CD4-positive, alpha-beta T cell treated with Interleukin-6 at 100 ng/mL for 8 hours (primary cell): ENCODE data around the gene PPP1R13B.
"Not testable (repeated sequence)": the region's sequence is repeated elsewhere in the genome, so short reads cannot be mapped to it uniquely, and the experiment has no call there.

Source experiments
- DNase-seq: peaks from one replicate; pipeline ENCODE4 v3.0.0-alpha.2; 2020; ENCODE audit warnings: mixed read lengths, low spot score

PPP1R13B gene

DNA sequence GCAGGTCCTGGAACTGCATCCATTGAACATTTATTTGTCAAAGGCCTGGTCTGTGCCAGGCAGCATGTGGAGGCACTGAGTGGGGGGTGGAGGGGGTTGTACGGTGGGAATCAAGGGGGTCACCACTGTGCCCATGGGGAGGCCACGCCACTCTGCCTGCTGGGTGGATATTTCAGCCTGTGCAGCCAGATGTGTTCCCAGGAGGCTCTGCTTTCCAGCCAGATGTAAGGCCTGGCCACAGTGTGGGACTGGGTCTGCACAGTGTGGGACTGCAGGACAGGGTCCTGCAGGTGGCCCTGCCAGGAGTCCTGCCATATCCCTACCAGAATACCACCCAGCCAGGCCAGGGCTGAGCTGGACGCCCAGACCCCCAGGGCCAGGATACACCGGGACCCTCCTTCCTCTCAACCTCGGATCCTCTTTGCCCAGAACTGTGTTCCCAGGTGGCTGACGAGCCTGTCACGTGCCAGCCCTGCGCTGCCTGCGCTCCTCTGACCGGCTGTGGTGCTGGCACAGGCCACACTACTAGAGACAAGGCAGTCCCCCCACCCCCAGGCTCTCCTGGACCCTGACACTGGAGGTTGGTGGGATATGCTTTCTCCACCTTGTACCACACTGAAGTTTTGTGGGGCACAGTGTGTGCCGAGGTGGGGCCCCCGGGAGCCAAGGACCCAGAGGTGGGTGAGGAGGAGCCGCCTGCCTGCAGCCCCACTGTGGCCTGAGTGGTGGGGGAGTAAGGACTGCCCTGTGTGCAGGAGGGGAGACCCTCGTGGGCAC lies 149.6 kb downstream of the PPP1R13B start:
- DNase-seq, result no peak

DNA sequence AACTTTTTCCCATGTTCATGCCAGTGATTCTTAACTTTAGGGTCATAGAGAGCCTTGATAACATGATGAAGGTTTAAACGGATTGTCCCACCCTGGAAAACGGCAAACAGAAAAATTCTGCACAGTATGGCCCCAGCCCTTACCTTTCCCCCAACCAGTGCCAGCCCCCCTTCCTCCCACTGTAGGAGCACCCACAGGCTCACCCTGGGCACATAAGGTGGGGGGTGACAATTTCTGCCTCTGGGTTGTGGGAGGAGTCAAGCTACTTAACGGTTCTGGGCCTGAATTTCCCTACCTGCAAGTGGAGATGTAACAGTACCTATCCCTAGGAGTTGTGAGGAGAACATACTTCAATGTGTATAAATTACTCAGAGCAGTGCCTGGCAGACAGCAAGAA lies 150.2 kb downstream of the PPP1R13B start:
- no peak for DNase-seq

DNA sequence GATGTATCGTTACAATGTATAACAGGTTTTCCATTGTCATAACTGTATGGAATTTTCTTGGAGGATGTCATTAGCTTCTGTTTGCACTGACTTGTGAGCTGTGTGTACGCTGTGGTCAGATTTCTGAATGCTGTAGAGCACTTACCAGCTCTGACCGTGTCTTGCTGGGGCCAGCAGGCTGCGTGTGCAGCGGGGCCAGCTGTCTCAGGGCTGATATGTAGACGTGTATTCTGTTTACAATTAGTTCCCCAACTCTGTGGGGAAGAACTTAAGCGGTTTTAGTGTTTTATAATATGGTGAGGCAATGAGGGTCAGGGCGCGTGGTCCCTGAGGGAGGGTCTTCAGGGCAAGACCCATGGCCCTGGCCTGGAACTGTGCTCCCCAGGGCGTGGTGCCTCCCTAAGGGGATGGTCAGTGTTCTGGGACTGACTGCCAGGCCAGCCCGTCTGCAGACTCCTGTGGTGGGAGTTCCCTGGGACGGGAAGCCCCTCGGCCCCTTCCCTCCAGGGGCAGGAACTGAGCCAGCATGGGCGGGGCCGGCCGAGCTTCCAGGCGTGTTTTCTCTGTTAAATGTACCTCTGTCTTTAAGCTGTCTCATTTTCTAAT lies 150.8 kb downstream of the PPP1R13B start:
- no peak for DNase-seq

DNA sequence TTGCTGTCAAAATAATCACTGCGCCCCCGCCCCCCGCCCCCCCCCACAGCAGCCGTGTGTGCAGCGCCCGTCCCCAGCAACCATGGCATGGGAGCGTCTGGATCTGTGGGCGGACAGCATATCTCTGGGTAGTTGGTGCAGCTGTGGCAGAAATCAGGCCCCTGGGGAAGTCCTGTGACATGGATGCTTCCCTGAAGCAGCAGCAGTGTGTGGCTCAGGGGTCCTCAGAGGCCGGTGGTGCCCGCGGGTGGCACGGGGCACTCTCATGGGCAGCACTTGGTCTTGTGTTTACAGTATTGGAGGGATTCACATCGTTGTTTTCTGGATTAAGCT lies 151.3 kb downstream of the PPP1R13B start:
- DNase-seq, result no peak

DNA sequence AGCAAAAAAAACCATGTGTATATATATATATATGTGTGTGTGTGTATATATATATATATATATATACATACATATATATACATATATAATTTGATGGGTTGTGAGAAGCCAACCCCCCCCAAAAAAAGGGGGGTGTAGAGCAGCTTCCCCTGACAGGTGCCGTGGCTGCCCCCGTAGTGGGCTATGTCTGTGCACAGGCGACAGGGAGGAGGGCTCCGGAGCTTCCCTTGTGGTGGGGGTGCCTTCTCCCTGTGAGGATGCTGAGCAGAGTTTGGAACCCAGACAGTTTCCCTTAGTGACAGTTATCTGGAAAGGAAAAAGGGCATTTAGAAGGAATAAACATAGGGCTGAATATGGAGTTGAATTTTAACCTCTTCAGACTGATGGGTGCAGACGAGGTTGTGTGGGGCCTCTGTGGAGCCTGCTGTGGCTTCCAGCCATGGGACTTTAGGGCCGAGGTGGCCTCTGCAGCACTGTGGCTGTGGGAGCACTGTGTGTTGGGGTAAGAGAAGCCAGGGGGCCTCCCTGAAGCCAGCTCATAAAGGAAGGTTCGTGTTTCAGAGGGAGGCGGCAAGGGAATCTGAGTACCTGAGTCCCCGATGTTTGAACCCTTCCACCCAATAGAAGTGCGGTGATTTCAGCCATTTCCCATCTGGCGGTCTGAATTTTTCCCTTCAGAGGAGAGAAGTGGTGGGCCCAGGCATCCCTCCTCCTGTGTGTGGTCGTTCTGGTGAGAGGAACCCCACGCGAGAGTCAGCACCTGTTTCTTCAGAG lies 151.9 kb downstream of the PPP1R13B start:
- DNase-seq, result no peak

DNA sequence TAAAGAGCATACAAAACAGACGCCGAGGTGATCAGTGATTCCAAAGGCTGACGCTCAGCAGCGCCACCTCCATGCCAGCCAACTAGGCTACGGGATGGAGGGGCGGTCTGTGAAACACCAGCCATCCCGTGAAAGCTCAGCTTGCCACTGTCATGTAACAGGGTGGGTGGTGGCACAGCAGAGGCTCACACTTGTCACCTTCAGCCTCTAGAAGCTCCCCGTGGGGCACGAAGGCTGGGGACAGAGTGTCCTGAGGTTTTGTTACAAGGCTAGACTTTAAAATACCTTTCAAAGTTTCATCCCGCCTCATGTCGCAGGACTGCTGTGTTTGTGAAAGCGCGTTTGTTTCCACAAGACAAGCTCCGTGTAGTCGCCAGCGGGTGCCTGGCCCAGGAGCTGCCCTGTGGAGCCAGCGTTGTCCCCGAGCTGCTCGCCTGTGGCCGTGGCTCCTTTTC lies 152.8 kb downstream of the PPP1R13B start:
- DNase-seq, result no peak

DNA sequence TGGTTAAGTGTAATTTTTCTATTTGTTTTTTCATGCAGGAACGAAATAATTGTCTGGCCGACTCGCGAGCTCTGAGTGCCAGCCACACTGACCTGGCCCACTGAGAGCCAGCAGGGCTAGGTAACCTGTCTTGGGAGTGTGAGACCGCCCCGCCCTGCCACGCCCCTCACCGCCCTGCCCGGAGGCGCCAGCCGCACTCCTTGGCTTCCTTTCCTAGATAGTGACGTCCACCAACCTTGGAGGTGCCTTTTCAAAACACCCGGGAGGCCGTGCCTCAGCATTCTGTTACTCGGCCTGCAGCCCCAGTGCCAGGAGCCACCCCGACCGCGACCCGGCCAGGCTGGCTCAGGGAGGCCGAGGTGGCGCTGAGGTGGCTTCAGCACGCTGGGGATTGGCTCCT lies 153.9 kb downstream of the PPP1R13B start:
- no peak for DNase-seq

DNA sequence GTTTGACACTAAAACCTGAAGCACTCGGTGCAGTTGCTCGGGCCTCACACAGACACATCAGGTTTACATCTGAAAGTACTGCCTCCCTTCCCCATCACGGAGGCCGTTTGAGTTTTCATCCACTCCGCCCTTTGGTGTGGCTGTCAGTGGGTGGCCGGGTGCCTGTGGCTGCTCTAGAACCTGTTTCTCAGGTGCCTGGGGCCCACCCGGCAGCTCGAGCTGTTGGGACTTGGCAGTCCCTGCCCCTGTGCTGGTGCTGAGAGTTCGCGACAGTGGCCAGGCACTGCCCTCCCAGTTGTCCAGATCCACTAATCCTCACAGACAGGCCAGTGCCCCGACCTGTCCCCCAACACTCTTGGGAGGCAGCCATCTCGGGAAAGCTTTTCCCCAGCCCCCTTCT lies 154.5 kb downstream of the PPP1R13B start:
- DNase-seq, result no peak

DNA sequence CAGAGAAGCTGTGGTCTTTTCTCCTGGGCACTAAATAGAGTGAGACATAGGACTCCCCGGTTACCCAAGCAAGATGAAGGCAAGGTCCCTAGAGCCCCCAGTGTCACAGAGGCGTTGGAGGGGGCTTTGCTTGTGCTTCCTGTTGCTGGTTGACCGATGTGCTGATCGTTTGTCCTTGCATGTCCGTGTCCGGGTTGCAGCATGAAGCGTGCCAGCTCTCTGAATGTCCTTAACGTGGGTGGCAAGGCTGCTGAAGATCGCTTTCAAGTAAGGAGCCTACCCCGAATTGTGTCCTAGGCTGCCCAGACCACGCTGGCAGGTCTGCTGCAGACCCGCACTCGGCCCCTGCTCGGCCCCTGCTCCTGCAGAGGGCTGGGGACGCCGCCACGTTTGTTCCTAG lies 155.2 kb downstream of the PPP1R13B start:
- no peak for DNase-seq

DNA sequence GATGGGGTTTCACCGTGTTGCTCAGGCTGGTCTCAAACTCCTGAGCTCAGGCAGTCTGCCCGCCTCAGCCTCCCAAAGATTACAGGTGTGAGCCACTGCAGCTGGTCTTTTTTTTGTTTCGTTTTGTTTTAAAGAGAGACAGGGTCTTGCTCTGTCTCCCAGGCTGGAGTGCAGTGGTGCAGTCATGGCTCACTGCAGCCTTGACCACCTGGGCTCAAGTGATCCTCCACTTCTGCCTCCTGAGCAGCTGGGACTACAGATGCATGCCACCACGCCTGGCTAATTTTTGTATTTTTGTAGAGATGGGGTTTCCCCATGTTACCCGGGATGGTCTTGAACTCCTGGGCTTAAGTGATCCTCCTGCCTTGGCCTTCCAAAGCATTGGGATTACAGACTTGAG lies 155.7 kb downstream of the PPP1R13B start:
- DNase-seq, result not testable (repeated sequence)

DNA sequence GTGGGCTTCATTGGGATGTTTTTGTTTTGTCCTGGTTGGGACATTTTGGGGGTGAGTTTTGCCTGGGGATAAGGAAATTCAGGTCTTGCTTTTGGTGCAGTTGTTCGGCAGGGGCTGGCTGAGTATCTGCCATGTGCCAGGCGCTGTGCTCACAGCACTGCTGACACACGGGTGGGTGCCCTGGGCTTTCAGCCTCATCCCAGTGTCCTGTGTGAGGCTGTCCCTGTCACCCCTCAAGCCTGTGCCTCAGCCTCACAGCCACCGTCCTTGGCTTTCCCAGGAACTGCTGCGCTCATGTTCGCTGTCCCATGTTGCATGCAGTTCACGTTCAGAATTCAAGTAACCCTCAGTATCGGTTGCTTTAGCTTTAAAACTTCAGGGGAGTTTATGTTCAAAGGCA lies 157.0 kb downstream of the PPP1R13B start:
- DNase-seq, result no peak

DNA sequence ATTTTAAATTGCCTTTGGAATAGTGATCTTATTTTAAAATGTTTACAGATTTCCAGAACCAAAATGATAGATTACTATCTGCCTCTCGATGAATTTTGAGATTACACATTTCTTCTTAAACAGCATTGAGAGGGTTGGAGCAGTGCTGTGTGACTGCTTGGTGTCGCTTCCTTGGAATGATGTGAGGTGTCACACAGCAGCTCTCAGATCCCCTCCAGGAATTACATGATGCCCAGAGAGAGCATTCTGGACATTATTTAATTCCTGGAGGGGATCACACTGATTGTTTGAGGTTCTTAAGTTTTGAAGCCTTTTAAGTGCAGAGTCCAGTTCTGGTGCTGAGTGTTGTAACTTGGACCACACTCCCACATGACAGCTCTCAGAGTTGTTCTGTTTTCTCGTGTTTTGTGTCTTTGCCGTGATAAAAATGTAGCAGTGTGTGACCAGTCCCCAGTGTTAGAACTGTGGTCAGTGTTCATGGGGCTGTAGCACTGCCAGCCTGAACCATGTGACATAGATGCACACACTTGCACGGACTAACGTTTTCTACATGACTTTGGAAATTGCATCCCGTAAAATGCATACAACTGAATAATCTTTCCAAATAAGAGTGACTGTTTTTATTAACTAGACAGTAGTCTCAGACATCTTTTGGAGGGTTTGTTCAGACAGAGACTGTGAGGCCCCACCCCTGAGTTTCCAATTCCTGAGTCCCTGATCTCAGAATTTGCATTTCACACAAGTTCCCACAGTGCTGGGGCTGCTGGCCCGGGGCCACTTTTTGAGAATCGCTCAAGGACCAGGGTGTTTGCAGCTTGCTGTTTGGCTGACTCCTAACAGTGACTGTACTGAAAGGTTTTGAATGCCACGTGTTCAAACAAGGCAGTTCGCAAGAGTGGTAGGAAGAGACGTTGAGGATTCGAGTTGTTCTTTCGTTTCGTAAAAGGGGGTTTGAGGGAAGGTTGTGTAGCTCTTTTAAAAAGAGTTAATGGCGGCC lies 158.2 kb downstream of the PPP1R13B start:
- DNase-seq, result no peak

DNA sequence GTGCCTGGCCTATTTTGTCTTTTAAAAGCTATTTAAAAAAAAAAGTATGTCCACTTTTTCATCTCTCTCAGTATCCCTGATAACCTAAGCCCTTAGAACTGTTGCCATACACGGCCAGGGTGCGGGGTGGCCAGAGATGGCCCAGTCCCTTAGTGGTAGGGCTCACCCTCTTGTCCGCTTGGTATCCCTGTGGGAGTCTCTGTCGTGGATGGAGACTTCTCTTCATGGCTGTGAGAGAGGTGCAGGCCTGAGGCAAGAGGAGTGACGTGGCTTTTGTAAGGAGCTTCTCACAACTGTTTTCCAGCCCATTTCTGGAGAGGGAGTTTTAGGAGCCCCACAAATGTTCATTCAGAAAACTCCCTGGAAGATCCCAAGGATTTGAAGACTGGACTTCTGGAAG lies 158.9 kb downstream of the PPP1R13B start:
- DNase-seq, result no peak

DNA sequence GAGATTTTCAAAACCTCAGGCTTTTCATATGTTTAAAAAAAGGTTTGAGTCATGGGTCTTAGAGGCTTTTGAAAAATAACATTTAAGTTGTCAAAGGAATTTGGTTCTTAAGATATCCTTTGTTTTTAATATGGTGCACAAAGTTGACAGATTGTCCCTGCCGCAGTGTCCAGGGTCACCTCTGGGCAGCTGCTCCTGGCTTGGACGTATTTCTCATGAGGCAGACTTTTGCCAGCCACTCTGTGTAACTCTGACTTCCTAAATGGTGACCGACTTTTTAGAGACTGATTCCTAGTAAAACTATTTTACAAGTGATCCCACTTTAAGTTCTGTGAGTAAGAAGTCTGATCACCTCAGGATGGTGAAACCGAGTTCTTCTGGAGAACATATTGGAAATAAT lies 159.7 kb downstream of the PPP1R13B start:
- no peak for DNase-seq

DNA sequence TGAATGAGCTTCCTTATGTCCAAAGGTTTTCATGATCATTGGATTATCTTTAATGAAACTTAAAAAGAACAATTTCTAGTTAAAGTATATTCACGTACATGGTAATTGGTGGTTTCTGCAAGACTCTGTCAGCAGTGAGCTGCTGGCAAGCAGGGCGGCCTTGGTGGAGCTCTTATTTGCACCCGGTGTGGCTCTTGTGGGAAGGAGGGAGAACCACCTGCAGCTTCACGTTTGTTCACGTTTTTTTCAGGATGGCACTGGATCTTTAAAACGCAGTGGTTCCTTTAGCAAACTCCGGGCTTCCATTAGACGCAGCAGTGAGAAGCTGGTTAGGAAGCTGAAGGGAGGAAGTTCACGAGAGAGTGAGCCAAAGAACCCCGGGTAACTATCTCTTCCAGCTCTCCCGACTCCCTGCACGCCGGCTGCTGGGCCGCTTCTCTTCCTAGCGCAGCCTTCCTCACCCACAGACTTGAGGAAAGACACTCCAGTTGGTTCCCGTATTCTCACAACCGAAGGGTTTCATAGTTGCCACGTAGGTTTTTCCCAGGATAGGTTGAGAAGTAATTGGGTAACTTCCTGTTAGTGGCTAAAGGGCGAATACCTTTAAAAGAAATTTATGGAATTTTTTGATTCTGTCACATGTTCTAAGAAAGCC lies 160.4 kb downstream of the PPP1R13B start:
- DNase-seq, result no peak

DNA sequence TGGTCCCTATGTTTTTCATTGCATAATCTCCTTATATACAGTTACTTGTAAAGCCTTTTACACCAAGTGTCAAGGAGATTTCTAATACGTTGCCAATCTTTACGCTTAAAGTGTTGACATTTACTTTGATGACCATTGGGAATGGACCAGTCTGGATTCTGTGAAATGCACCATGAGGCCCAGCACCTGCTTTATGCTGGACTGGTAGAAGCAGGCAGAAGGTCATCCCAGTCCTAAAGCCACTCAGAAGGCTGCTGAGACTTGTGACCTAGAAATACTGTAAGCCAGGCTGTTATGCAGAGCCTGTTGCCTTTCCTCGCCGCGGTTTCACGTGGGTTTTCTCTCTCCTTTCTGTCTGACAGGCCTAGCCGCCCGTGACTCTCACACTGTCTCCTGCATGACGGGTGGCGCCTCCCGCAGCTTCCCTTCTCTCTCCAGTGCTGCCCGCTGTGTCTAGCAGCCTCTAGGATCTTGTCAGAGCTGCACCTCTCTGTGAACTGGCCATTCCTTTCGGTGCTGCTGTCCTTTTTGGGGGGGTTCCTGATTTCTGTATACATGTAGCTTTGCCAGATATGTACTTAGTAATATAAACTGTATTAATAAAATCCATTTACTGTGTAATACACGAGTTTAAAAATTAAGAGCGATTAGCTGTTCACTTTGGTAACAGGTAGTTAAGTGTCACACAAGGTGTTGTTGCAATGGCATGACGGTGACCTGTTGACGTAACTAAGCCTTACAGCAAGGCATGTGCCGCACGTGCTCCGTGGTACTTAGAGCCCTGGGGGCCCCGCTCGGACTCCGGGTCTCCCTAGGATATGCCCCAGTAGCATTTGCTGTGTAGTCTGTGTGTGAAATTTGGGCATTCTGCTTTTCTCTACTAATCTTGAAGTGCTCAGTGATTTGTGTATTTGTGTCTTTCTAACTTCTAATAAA lies 161.8 kb downstream of the PPP1R13B start:
- DNase-seq, result no peak

DNA sequence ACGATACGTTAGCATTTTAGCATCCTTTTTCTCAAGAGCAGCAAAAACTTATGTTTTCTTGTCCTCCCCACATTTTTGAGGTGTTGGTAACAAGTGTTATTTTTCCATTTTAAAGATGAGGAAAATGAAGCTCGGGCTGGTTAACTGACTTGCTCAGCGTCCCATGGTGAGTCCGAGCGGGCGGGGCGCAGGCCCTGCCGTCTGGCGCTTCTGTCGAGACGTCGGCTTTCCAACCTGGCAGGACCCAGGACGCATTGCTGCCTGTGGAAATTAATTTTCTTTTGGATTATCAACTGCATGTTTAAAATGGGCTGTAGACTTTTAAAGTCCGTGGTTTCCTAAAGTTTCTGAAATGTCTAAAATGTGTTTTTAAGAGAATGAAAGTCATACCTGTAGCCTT lies 162.5 kb downstream of the PPP1R13B start:
- DNase-seq, result no peak

DNA sequence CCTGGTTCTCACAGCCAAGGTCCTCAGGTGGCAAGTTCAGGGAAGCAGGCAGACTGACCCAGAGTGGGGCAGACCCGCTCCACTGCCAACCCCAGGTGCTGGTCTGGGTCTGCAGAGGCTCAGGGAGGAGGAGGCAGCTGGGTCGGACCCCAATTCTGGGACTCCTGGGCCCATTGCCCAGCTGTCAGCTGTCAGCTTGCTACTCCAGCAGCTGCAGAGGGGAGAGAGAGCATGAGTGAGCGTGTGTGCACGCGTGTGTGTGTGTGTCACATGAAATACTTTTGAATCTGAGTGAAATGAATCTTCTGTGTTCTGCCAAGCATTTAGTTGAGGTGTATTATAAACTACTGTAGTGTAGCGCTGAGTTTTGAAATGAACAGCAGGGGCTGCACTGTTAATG lies 162.9 kb downstream of the PPP1R13B start:
- DNase-seq, result no peak
